Erythroblast (primary cell): ENCODE measurements around the gene DPEP3.

Experiments
- GATA1 ChIP-seq: IDR thresholded peaks from 2 replicates; pipeline ENCODE4 v1.6.1; 2011; ENCODE audit warnings: low read depth, mild to moderate bottlenecking, control low read depth, low read length, moderate library complexity
- POLR2A ChIP-seq: IDR thresholded peaks from 2 replicates; pipeline ENCODE4 v1.6.1; 2011; ENCODE audit warnings: mild to moderate bottlenecking, low read length

- TF ChIP-seq POLR2A (no peak), GATA1 (no peak)
Observed at GRCh38 chr16:67987460-67988160, 7.3 kb upstream of the DPEP3 start.
